Endothelial cell of umbilical vein (primary cell): ENCODE measurements around the gene ERBB3. TPM values are rescaled to one million over a fixed set of nuclear protein-coding genes. Genes with fewer than 3 reads are reported as not detected.

Source experiments
- BruUV-seq: library from RNA; stranded (reverse); fragments of 400-500 nt; replicated peaks from 2 replicates; lab custom pipeline; 2021; lab: Mats Ljungman, UMichigan
- CTCF ChIA-PET: fragments of 300-600, 350-600 bp; sonication (Branson Sonifier 250); formaldehyde crosslinking; loops from one replicate; lab custom pipeline; 2021; ENCODE audit warnings: antibody characterized with exemption, inconsistent platforms; lab: Charles Lee
- POLR2A ChIA-PET: fragments of 300-600, 350-600 bp; sonication (Branson Sonifier 250); formaldehyde crosslinking; loops from one replicate; lab custom pipeline; 2021; ENCODE audit warnings: antibody characterized with exemption, inconsistent platforms; lab: Charles Lee
- DNase-seq: peaks from one replicate; pipeline ENCODE4 v3.0.0-alpha.2; 2011; ENCODE audit warnings: low read depth, low spot score
- FAIRE-seq: peaks from 2 replicates; lab custom pipeline; 2011; peaks lifted over from hg19 to GRCh38; lab: Jason Lieb, UNC
- H2AFZ ChIP-seq: 2 replicates; pipeline ENCODE4 v1.6.0; 2012; ENCODE audit warnings: low read depth, low read length, control low read depth, inconsistent platforms
- H3K27ac ChIP-seq: 2 replicates; pipeline ENCODE4 v1.5.1; 2011; ENCODE audit warnings: low read depth, mild to moderate bottlenecking, control low read depth, low read length, moderate library complexity; ENCODE audit not compliant: insufficient read depth
- H3K27me3 ChIP-seq, 2 experiments: 2 replicates each; pipeline versions ENCODE4 v1.6.0 to v1.6.1; 2011; ENCODE audit warnings: low read length in 2 of 2, mixed read lengths in 1 of 2; ENCODE audit not compliant: control insufficient read depth in 2 of 2, insufficient read depth in 2 of 2
- H3K36me3 ChIP-seq, 2 experiments: 2 replicates in 1 of 2; 3 replicates in 1 of 2; pipeline ENCODE4 v1.5.1; 2011; ENCODE audit warnings: low read length in 2 of 2, mild to moderate bottlenecking in 1 of 2, moderate library complexity in 1 of 2; ENCODE audit not compliant: control insufficient read depth in 2 of 2, insufficient read depth in 2 of 2; ENCODE audit errors: extremely low read depth in 1 of 2
- H3K4me1 ChIP-seq: 3 replicates; pipeline ENCODE4 v1.5.1; 2011; ENCODE audit warnings: mild to moderate bottlenecking, low read length; ENCODE audit not compliant: control insufficient read depth, insufficient read depth; ENCODE audit errors: extremely low read depth
- H3K4me2 ChIP-seq: 2 replicates; pipeline ENCODE4 v1.6.1; 2011; ENCODE audit warnings: low read length, control low read depth, mixed read lengths; ENCODE audit not compliant: insufficient read depth
- H3K4me3 ChIP-seq, 3 experiments: fragments of 200-600 bp in 1 of 3; sonication (generic), shearing (Covaris generic) in 1 of 3; replicated peaks in 1 of 3; 2 replicates each; pipeline ENCODE4 v1.5.1; 2011 to 2016; ENCODE audit warnings: control low read depth in 3 of 3, low read length in 3 of 3, mild to moderate bottlenecking in 2 of 3, inconsistent platforms in 1 of 3, low read depth in 1 of 3, moderate library complexity in 1 of 3; ENCODE audit not compliant: insufficient read depth in 1 of 3
- H3K79me2 ChIP-seq: 2 replicates; pipeline ENCODE4 v1.6.0; 2012; ENCODE audit warnings: low read length, inconsistent platforms; ENCODE audit not compliant: control insufficient read depth, insufficient read depth
- H3K9ac ChIP-seq: replicated peaks from 2 replicates; pipeline ENCODE3; 2011; ENCODE audit warnings: low read length, control low read depth; ENCODE audit not compliant: insufficient read depth; ENCODE audit errors: extremely low read depth
- H3K9me1 ChIP-seq: replicated peaks from 3 replicates; pipeline ENCODE4 v1.6.0; 2011; ENCODE audit warnings: mild to moderate bottlenecking, low read length; ENCODE audit not compliant: control insufficient read depth, insufficient read depth; ENCODE audit errors: extremely low read depth
- H3K9me3 ChIP-seq: replicated peaks from 2 replicates; pipeline ENCODE4 v1.5.1; 2012; ENCODE audit warnings: low read length, inconsistent platforms; ENCODE audit not compliant: control insufficient read depth, insufficient read depth
- H4K20me1 ChIP-seq: replicated peaks from 2 replicates; pipeline ENCODE3; 2011; ENCODE audit warnings: mild to moderate bottlenecking, low read length; ENCODE audit not compliant: control insufficient read depth, insufficient read depth; ENCODE audit errors: extremely low read depth
- CTCF ChIP-seq, 2 donors: IDR thresholded peaks; 1 replicate in 1 of 2; 2 replicates in 1 of 2; pipeline ENCODE4 v1.5.1; 2011; ENCODE audit warnings: low read length in 2 of 2, mild to moderate bottlenecking in 2 of 2, moderate library complexity in 2 of 2, control low read depth in 1 of 2, inconsistent platforms in 1 of 2, low read depth in 1 of 2; ENCODE audit not compliant: insufficient read depth in 1 of 2; ENCODE audit errors: extremely low read depth in 1 of 2
- EZH2 ChIP-seq: IDR thresholded peaks from 2 replicates; pipeline ENCODE4 v1.6.1; 2012; ENCODE audit warnings: borderline replicate concordance, low read depth, mild to moderate bottlenecking, moderate library complexity, low read length, inconsistent platforms; ENCODE audit not compliant: severe bottlenecking
- FOS ChIP-seq: IDR thresholded peaks from 2 replicates; pipeline ENCODE4 v1.6.1; 2011; ENCODE audit warnings: mild to moderate bottlenecking, low read length, moderate library complexity, borderline replicate concordance; ENCODE audit not compliant: insufficient read depth
- GATA2 ChIP-seq: IDR thresholded peaks from 2 replicates; pipeline ENCODE4 v1.7.0; 2011; ENCODE audit warnings: low read depth, mild to moderate bottlenecking, moderate library complexity, mixed read lengths, low read length; ENCODE audit not compliant: insufficient read length, insufficient read depth
- JUN ChIP-seq: IDR thresholded peaks from 2 replicates; pipeline ENCODE4 v1.6.1; 2011; ENCODE audit warnings: borderline replicate concordance, low read depth; ENCODE audit not compliant: insufficient read length, insufficient read depth
- MYC ChIP-seq: IDR thresholded peaks from one replicate; pipeline ENCODE4 v1.6.1; 2011; ENCODE audit warnings: mild to moderate bottlenecking, low read depth, low read length
- POLR2A ChIP-seq: IDR thresholded peaks from 2 replicates; pipeline ENCODE4 v1.6.1; 2012; ENCODE audit warnings: low read depth, mild to moderate bottlenecking, control low read depth, low read length
- POLR2AphosphoS5 ChIP-seq: IDR thresholded peaks from 2 replicates; pipeline ENCODE4 v1.6.1; 2012; ENCODE audit warnings: low read depth, mild to moderate bottlenecking, control low read depth, low read length, moderate library complexity; ENCODE audit not compliant: insufficient read depth
- dilution Hi-C: fragments of 300-500 bp; cut with MboI; formaldehyde crosslinking; loops from one replicate; pipeline ENCODE4 v1.15.0; 2019; ENCODE audit warnings: low sequenced_read_pairs; ENCODE audit not compliant: extremely low pct_ligation_motif_present
- intact Hi-C: fragments of 100-400 bp; cut with micrococcal nuclease; formaldehyde crosslinking; loops from one replicate; pipeline ENCODE4 v1.10.0; 2022
- polyA plus RNA-seq, 4 experiments: library from polyadenylated mRNA; depleted of rRNA in 3 of 4; stranded (reverse) in 3 of 4; unstranded in 1 of 4; fragments of >200 nt; gene quantifications; 2 replicates each; pipeline versions ENCODE4 v1.2.1 to v1.2.3, GENCODE V29; 2011 to 2012; ENCODE audit warnings: missing spikeins in 1 of 4
- total RNA-seq: library from RNA; stranded (reverse); gene quantifications from 2 replicates; pipeline ENCODE4 v1.2.3, GENCODE V29; 2021
- TF ChIP-seq, protein P1 (sequence below): IDR thresholded peaks from 2 replicates; pipeline ENCODE4 v1.6.1; 2011; ENCODE audit not compliant: insufficient read depth, insufficient read length

The ERBB3 gene
- total and polyA plus RNA-seq, 2 donors (not counting 3 experiments of a cell fraction or from before 2014, with no cell fraction given): 0.11 to 1.5 TPM

GRCh38 chr12:56129206-56129941 lies 49.4 kb downstream of the ERBB3 start:
- no TSS peak for BruUV-seq
- intact Hi-C loops: no loop called here
- TF ChIP-seq CTCF (IDR thresholded peaks at IDR 0.05; ENCODE audit: extremely low read depth in 1 of 2, insufficient read depth in 1 of 2, low read depth in 1 of 2, low read length in 2 of 2) (no peak), GATA2 (no peak), EZH2 (no peak), POLR2AphosphoS5 (peak; percentile 70), FOS (no peak), MYC (no peak), JUN (no peak), POLR2A (peak; percentile 32)
- TF ChIP-seq, protein P1, sequence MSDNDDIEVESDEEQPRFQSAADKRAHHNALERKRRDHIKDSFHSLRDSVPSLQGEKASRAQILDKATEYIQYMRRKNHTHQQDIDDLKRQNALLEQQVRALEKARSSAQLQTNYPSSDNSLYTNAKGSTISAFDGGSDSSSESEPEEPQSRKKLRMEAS: no peak

More at GRCh38 chr12:56129206-56129941, 49.4 kb downstream of the ERBB3 start:
- Histone ChIP-seq H3K4me3 (peak overlapping the region; percentile 63 to 75 (median 68)), H3K9ac (peak overlapping the region; percentile 66), H2AFZ (peak overlapping the region; percentile 16), H4K20me1 (no peaks in the 10 kb centered on the region), H3K79me2 (peaks cover 19% of the 10 kb centered on the region), H3K36me3 (peaks cover 9 to 33% of the 10 kb centered on the region in 2 experiments), H3K9me1 (no peaks in the 10 kb centered on the region), H3K27ac (no peak overlapping the region), H3K4me2 (peak overlapping the region; percentile 54), H3K4me1 (peaks cover 28% of the 10 kb centered on the region), H3K27me3 (no peaks in the 10 kb centered on the region), H3K9me3 (no peaks in the 10 kb centered on the region)
- ChIA-PET CTCF (interaction anchor here (1.0 to 3.1 kb wide), 2 partner anchors 11 to 60 kb away, joined by 4 to 31 read pairs; partner anchors contain the start of gene ZC3H10), POLR2A (interaction anchor here (0.6 to 2.3 kb wide), 2 partner anchors 29 to 206 kb away, joined by 3 to 38 read pairs; partner anchors contain the start of gene MYL6)
- dilution Hi-C loops: no loop called here
- DNase-seq (peak; percentile 51), FAIRE-seq (peak; percentile 73)
